T-helper 1 cell (primary cell): ENCODE measurements around the gene NLGN1.

Experiments
- DNase-seq, 5 donors: peaks; one replicate each; pipeline ENCODE4 v3.0.0-alpha.2; 2012 to 2020

NLGN1 gene

GRCh38 chr3:174116421-174116820 is 718.9 kb downstream of the NLGN1 start:
- no peak for DNase-seq

- DNase-seq = no peak
Observed at GRCh38 chr3:174120997-174121396, 723.5 kb downstream of the NLGN1 start.

- no peak for DNase-seq
Observed at GRCh38 chr3:174122411-174122810, 724.9 kb downstream of the NLGN1 start.

GRCh38 chr3:174125267-174125824 is 727.8 kb downstream of the NLGN1 start:
- DNase-seq = no peak

- no peak for DNase-seq
Observed at GRCh38 chr3:174126990-174127758, 729.6 kb downstream of the NLGN1 start.

- DNase-seq = no peak
Observed at GRCh38 chr3:174132006-174132405, 734.5 kb downstream of the NLGN1 start.

GRCh38 chr3:174132421-174133042 is 735.0 kb downstream of the NLGN1 start:
- no peak for DNase-seq

GRCh38 chr3:174146008-174146407 is 748.5 kb downstream of the NLGN1 start:
- DNase-seq = no peak

GRCh38 chr3:174147798-174148197 is 750.3 kb downstream of the NLGN1 start:
- no peak for DNase-seq

GRCh38 chr3:174153871-174154270 is 756.3 kb downstream of the NLGN1 start:
- DNase-seq = no peak

- DNase-seq = no peak
Observed at GRCh38 chr3:174156200-174156599, 758.7 kb downstream of the NLGN1 start.

GRCh38 chr3:174158674-174159073 is 761.1 kb downstream of the NLGN1 start:
- DNase-seq = no peak

- DNase-seq = no peak
Observed at GRCh38 chr3:174159604-174160003, 762.1 kb downstream of the NLGN1 start.

- DNase-seq = no peak
Observed at GRCh38 chr3:174162550-174162949, 765.0 kb downstream of the NLGN1 start.

- DNase-seq = no peak
Observed at GRCh38 chr3:174168026-174168425, 770.5 kb downstream of the NLGN1 start.

GRCh38 chr3:174168538-174169254 is 771.2 kb downstream of the NLGN1 start:
- no peak for DNase-seq

- no peak for DNase-seq
Observed at GRCh38 chr3:174169736-174170135, 772.2 kb downstream of the NLGN1 start.

- no peak for DNase-seq
Observed at GRCh38 chr3:174170248-174170647, 772.7 kb downstream of the NLGN1 start.

- DNase-seq = no peak
Observed at GRCh38 chr3:174186377-174186989, 788.9 kb downstream of the NLGN1 start.

GRCh38 chr3:174191380-174191779 is 793.8 kb downstream of the NLGN1 start:
- peak in 1 of 5 donors; percentile 0 for DNase-seq

- DNase-seq = no peak
Observed at GRCh38 chr3:174191895-174192294, 794.4 kb downstream of the NLGN1 start.

- no peak for DNase-seq
Observed at GRCh38 chr3:174192471-174192870, 794.9 kb downstream of the NLGN1 start.

- DNase-seq = no peak
Observed at GRCh38 chr3:174193604-174194003, 796.1 kb downstream of the NLGN1 start.
